Measurements from ENCODE around the gene PLEKHA1.

The PLEKHA1 gene

GRCh38 chr10:122346326-122346950 is 28.1 kb upstream of the PLEKHA1 start:
- Histone ChIP-seq H3K4me3 (no peak overlapping the region), H3K27ac (no peak overlapping the region)
- TF ChIP-seq CTCF (IDR thresholded peaks at IDR 0.05): no peak
- no peak for DNase-seq (ENCODE audit: low spot score)

- no peak overlapping the region for H3K27ac ChIP-seq
- no peak for TF ChIP-seq CTCF (IDR thresholded peaks at IDR 0.05)
- no peak overlapping the region for H3K4me3 ChIP-seq
- DNase-seq (ENCODE audit: low spot score): no peak
Observed at GRCh38 chr10:122347170-122347841, 27.2 kb upstream of the PLEKHA1 start.

- DNase-seq (ENCODE audit: low spot score): no peak
- Histone ChIP-seq H3K27ac (no peak overlapping the region), H3K4me3 (no peak overlapping the region)
- TF ChIP-seq CTCF (IDR thresholded peaks at IDR 0.05): no peak
Observed at GRCh38 chr10:122348512-122348911, 26.0 kb upstream of the PLEKHA1 start.

GRCh38 chr10:122348935-122349361 is 25.6 kb upstream of the PLEKHA1 start:
- Histone ChIP-seq H3K27ac (no peak overlapping the region), H3K4me3 (no peak overlapping the region)
- no peak for DNase-seq (ENCODE audit: low spot score)
- TF ChIP-seq CTCF (IDR thresholded peaks at IDR 0.05): no peak

GRCh38 chr10:122349758-122350369 is 24.6 kb upstream of the PLEKHA1 start:
- Histone ChIP-seq H3K27ac (no peak overlapping the region), H3K4me3 (no peak overlapping the region)
- DNase-seq (ENCODE audit: low spot score): no peak
- no peak for TF ChIP-seq CTCF (IDR thresholded peaks at IDR 0.05)

GRCh38 chr10:122350893-122351292 is 23.6 kb upstream of the PLEKHA1 start:
- no peak for DNase-seq (ENCODE audit: low spot score)
- no peak overlapping the region for H3K27ac ChIP-seq
- no peak for TF ChIP-seq CTCF (IDR thresholded peaks at IDR 0.05)
- no peak overlapping the region for H3K4me3 ChIP-seq
